Measurements from ENCODE around the gene TERT. TPM values are rescaled to one million over a fixed set of nuclear protein-coding genes. Genes with fewer than 3 reads are reported as not detected.
"Not testable (repeated sequence)": the region's sequence is repeated elsewhere in the genome, so short reads cannot be mapped to it uniquely, and the experiment has no call there.

The TERT gene
- total RNA-seq, 2 donors from 2014 or later, result not detected

DNA sequence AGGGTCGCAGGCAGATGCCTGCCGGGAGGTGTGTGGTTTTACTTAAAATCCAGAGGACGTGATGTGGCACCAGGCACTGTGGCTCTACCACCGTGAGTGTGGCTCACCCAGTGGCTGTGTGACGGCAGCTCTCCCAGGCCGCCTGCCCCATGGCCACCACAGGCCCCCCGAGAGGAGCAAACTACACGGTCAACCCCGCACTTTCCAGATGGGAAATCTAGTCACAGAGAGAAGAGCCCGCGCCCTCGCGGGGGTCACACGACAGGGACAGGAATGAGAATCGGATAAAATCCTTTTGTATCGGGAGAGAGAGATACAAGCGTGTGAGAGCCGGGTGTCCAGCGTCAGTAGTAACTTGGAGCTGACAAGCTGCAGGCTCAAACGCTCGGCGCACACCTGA is 24.4 kb downstream of the TERT start:
- Histone ChIP-seq H3K4me1 (no peaks in the 10 kb centered on the region), H3K36me3 (replicated peaks in 1 of 2; ENCODE audit: insufficient read depth in 1 of 2, low read depth in 2 of 2) (no peaks in the 10 kb centered on the region), H3K9me3 (no peaks in the 10 kb centered on the region), H3K27ac (no peak overlapping the region), H3K27me3 (no peaks in the 10 kb centered on the region), H3K4me3 (no peak overlapping the region)
- TF ChIP-seq, protein P1, sequence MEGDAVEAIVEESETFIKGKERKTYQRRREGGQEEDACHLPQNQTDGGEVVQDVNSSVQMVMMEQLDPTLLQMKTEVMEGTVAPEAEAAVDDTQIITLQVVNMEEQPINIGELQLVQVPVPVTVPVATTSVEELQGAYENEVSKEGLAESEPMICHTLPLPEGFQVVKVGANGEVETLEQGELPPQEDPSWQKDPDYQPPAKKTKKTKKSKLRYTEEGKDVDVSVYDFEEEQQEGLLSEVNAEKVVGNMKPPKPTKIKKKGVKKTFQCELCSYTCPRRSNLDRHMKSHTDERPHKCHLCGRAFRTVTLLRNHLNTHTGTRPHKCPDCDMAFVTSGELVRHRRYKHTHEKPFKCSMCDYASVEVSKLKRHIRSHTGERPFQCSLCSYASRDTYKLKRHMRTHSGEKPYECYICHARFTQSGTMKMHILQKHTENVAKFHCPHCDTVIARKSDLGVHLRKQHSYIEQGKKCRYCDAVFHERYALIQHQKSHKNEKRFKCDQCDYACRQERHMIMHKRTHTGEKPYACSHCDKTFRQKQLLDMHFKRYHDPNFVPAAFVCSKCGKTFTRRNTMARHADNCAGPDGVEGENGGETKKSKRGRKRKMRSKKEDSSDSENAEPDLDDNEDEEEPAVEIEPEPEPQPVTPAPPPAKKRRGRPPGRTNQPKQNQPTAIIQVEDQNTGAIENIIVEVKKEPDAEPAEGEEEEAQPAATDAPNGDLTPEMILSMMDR (IDR thresholded peaks at IDR 0.05), result no peak
- no peak for TF ChIP-seq POLR2A (IDR thresholded peaks at IDR 0.05)
- WGBS, 2 donors, result 89 to 90% methylated on average over 19 to 22 of the region's 22 CpGs
- DNase-seq, result no peak
- intact Hi-C loops (cut with DNase I), result no loop called here
- ATAC-seq, result no peak

DNA sequence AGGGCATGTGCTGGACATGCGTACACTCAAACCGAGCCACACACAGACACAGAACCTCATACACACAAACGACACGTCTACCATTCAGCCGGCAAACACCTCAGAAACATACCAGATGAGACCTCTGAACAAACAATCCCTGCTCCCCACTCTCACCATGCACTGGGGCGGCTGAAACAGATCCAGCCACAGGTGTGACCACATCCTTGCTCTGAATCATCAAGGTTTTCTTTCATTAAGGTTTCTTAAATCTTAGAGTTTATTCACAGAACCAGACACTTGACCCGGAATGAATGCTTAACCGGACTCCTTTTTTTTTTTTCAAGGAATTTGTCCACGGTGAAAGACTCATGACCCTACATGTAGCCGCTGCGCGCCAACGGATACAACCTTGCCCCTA is 26.2 kb downstream of the TERT start:
- H3K4me1 ChIP-seq, result no peaks in the 10 kb centered on the region
- H3K4me3 ChIP-seq, result no peak overlapping the region
- H3K36me3 ChIP-seq (replicated peaks in 1 of 2; ENCODE audit: insufficient read depth in 1 of 2, low read depth in 2 of 2), result no peaks in the 10 kb centered on the region
- DNase-seq (no peak), ATAC-seq (no peak)
- intact Hi-C loops (cut with DNase I), result no loop called here
- no peaks in the 10 kb centered on the region for H3K9me3 ChIP-seq
- no peak overlapping the region for H3K27ac ChIP-seq
- 70 to 74% methylated on average over 12 to 13 of the region's 13 CpGs for WGBS, 2 donors
- no peaks in the 10 kb centered on the region for H3K27me3 ChIP-seq
- TF ChIP-seq, protein P1 (IDR thresholded peaks at IDR 0.05), result no peak

DNA sequence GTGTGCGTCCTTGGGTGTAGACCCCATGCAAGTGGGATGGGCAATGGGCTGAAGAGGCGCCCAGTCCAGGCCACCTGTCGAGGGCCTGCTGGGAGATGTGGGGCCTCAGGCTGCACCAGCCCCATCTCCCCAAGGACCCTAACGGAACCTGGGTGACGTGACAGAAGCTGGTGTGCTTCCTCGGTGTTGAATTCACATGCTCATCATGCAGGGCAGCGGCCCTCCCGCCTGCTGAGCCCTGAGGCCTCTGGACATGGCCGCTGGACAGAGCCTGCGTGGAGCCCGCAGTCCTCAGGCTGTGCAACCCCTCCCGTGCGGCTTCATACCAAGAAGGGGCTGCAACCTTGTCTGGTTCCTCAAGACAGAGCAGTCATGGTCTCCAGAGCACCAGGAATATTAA is 26.8 kb downstream of the TERT start:
- no peak for TF ChIP-seq POLR2A (IDR thresholded peaks at IDR 0.05)
- TF ChIP-seq, protein P1 (IDR thresholded peaks at IDR 0.05), result no peak
- Histone ChIP-seq H3K4me1 (no peaks in the 10 kb centered on the region), H3K27me3 (no peaks in the 10 kb centered on the region), H3K4me3 (no peak overlapping the region), H3K27ac (no peak overlapping the region), H3K36me3 (replicated peaks in 1 of 2; ENCODE audit: insufficient read depth in 1 of 2, low read depth in 2 of 2) (no peaks in the 10 kb centered on the region), H3K9me3 (no peaks in the 10 kb centered on the region)
- WGBS, 2 donors, result 81 to 84% methylated on average over 4 to 13 of the region's 13 CpGs
- no peak for ATAC-seq
- intact Hi-C loops (cut with DNase I), result no loop called here
- no peak for DNase-seq

DNA sequence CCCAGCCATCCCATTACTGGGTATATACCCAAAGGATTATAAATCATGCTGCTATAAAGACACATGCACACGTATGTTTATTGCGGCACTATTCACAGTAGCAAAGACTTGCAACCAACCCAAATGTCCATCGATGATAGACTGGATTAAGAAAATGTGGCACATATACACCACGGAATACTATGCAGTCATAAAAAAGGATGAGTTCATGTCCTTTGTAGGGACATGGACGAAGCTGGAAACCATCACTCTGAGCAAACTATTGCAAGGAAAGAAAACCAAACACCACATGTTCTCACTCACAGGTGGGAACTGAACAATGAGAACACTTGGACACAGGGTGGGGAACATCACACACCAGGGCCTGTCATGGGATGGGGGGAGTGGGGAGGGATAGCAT is 27.4 kb downstream of the TERT start:
- H3K9me3 ChIP-seq; ATAC-seq; H3K4me3 ChIP-seq; H3K4me1 ChIP-seq; H3K27me3 ChIP-seq; DNase-seq; H3K27ac ChIP-seq; intact Hi-C loops (cut with DNase I); H3K36me3 ChIP-seq (replicated peaks in 1 of 2; ENCODE audit: insufficient read depth in 1 of 2, low read depth in 2 of 2): not testable (repeated sequence)
- 82 to 91% methylated on average over 5 of the region's 5 CpGs for WGBS, 2 donors

DNA sequence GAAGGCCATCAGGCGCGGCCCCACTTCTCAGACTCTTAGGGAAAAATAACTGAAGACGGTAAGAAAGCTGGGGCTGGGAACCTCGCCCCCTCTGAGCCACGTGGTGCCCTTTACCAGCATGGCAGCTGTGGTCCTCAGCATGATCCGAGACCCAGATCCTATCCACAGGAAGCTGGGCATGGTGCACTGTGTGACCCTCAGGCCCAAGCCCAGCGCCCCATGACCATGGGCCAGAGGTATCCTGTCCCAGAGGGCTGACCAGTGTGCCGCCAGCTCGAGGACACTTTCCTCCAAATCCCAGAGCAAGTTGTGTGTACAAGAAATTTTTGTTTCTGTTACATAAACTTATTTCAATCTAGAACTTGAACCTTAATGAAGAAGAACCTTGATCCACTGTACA is 28.1 kb downstream of the TERT start:
- ATAC-seq (no peak), DNase-seq (no peak)
- no peaks in the 10 kb centered on the region for H3K9me3 ChIP-seq
- H3K4me1 ChIP-seq, result no peaks in the 10 kb centered on the region
- intact Hi-C loops (cut with DNase I), result no loop called here
- 72 to 79% methylated on average over 9 of the region's 9 CpGs for WGBS, 2 donors
- H3K27me3 ChIP-seq, result no peaks in the 10 kb centered on the region
- H3K27ac ChIP-seq, result no peak overlapping the region
- H3K36me3 ChIP-seq (replicated peaks in 1 of 2; ENCODE audit: insufficient read depth in 1 of 2, low read depth in 2 of 2), result no peaks in the 10 kb centered on the region
- TF ChIP-seq, protein P1 (IDR thresholded peaks at IDR 0.05), result no peak
- no peak for TF ChIP-seq POLR2A (IDR thresholded peaks at IDR 0.05)
- H3K4me3 ChIP-seq, result no peak overlapping the region

Measured in body of pancreas (tissue), 4 donors.